HepG2 (cell line): ENCODE results near the gene DDI2.

Experiments
- ATF7-NPFF ChIP-seq: sonication (generic); formaldehyde crosslinking; IDR thresholded peaks from 2 replicates; pipeline ENCODE4 v1.8.1; 2023; ENCODE audit warnings: mild to moderate bottlenecking, low read depth, missing genetic modification reagents, moderate library complexity
- CC2D1A ChIP-seq: sonication (generic); formaldehyde crosslinking; IDR thresholded peaks from 2 replicates; pipeline ENCODE4 v1.8.1; 2023; ENCODE audit warnings: mild to moderate bottlenecking, missing genetic modification reagents
- CTCF ChIP-seq: sonication (generic); formaldehyde crosslinking; IDR thresholded peaks from 2 replicates; pipeline ENCODE4 v1.5.0; 2020; ENCODE audit warnings: mild to moderate bottlenecking, missing genetic modification reagents, moderate library complexity
- HNF4A ChIP-seq: sonication (generic); formaldehyde crosslinking; IDR thresholded peaks from 2 replicates; pipeline ENCODE4 v1.4.0; 2020; ENCODE audit warnings: missing genetic modification reagents
- HOXA9 ChIP-seq: sonication (generic); formaldehyde crosslinking; IDR thresholded peaks from 2 replicates; pipeline ENCODE4 v1.8.1; 2022; ENCODE audit warnings: missing genetic modification reagents, mild to moderate bottlenecking, moderate library complexity, borderline replicate concordance
- KLF9 ChIP-seq: IDR thresholded peaks from 2 replicates; pipeline ENCODE4 v1.6.1; 2016; ENCODE audit warnings: low read depth
- MAF1 ChIP-seq: sonication (generic); formaldehyde crosslinking; IDR thresholded peaks from 2 replicates; pipeline ENCODE4 v1.5.0; 2020; ENCODE audit warnings: missing genetic modification reagents, borderline replicate concordance
- RAD21 ChIP-seq: fragments of 450-650 bp; formaldehyde crosslinking; IDR thresholded peaks from 2 replicates; pipeline ENCODE4 v1.5.0; 2020; ENCODE audit warnings: mild to moderate bottlenecking
- SP2 ChIP-seq: sonication (generic); formaldehyde crosslinking; IDR thresholded peaks from 2 replicates; pipeline ENCODE4 v1.5.1; 2020; ENCODE audit warnings: mild to moderate bottlenecking, missing genetic modification reagents
- ZFP37 ChIP-seq: sonication (generic); formaldehyde crosslinking; IDR thresholded peaks from 2 replicates; pipeline ENCODE4 v1.4.0; 2020; ENCODE audit warnings: missing genetic modification reagents, borderline replicate concordance
- ZNF138 ChIP-seq: sonication (generic); formaldehyde crosslinking; IDR thresholded peaks from 2 replicates; pipeline ENCODE4 v1.5.0; 2020; ENCODE audit warnings: mild to moderate bottlenecking, low read depth, missing genetic modification reagents
- ZNF274 ChIP-seq: sonication (generic); formaldehyde crosslinking; IDR thresholded peaks from 2 replicates; pipeline ENCODE4 v1.5.1; 2020; ENCODE audit warnings: mild to moderate bottlenecking, missing genetic modification reagents

DNA sequence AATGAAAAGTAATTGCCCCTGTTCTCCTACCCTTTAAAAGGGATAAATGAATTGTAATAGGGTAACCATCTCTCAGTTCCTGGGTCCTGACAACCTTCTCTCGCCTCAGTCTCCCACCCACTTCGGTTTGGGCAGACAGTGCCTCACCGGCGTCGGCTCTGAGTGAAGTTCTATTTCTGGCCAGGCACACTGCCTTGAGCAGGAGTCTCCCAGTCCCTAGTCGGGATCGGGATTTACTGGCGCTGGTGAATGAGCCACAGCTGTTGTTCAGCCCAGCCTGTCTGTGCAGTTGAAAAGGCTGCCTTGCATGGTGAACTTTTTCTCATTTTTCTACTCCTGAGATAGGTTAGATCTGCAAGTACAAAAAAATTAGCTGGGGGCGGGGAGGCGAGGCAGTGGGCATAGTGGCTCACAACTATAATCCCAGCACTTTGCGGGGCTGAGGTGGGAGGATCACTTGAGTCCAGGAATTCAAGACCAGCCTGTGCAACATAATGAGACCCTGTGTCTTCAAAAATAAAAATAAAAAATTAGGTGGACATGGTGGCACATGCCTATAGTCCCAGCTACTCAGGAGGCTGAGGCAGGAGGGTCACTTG is 74.3 kb downstream of the DDI2 start:
- no peak for TF ChIP-seq MAF1 (CRISPR knock-in tag)
- no peak for TF ChIP-seq ZNF274 (CRISPR knock-in tag)
- TF ChIP-seq HOXA9: no peak
- no peak for TF ChIP-seq CTCF (CRISPR knock-in tag)
- no peak for TF ChIP-seq CC2D1A (CRISPR knock-in tag)
- no peak for TF ChIP-seq KLF9 (CRISPR knock-in tag)
- no peak for TF ChIP-seq ZNF138 (CRISPR knock-in tag)
- TF ChIP-seq SP2: no peak
- TF ChIP-seq ZFP37: no peak
- no peak for TF ChIP-seq HNF4A (CRISPR knock-in tag)
- no peak for TF ChIP-seq RAD21 (CRISPR knock-in tag)
- no peak for TF ChIP-seq ATF7-NPFF
